ENCODE results near the gene GCNT4. TPM values are rescaled to one million over a fixed set of nuclear protein-coding genes. Genes with fewer than 3 reads are reported as not detected.

The GCNT4 gene
- polyA plus RNA-seq, 1 of the 3 experiments (the other 2 are of a cell fraction): 0.02 TPM

DNA sequence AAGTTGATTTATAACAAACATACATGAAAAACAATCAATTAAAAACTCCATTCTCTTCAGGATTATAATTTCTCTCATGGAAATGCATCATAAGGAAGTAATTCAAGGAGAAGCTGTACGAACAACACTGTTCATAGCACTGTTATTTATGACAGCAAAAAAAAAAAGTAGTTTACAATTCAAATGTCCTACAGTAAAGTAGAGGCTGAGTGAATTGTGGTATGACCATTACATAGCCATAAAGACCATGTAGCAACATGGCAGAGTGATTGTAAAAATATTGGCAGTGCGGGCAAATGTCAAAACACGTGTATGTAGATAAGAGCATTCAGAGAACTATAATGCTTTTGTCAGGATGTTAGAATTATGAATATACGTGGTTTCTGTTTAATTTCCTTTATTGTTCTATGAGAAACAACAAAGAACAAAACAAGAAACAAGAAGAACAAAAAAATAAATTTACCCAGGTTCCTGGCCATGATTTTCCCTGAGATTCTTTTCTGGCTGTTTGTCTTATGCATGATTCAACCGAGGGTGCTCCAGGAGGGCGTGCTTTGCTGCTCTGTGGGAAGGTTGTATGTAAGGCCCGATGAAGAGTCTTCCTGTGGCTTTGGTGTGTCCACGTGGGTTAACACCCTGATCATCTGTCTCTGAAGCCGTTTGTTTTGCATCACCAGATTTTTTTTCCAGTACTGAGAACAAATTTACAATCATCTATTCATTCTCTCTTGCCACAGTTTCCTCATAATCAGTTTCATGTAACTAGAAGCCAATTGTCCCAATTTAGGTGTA lies 28.8 kb downstream of the GCNT4 start:
- Histone ChIP-seq H3F3A (replicated peaks; ENCODE audit: insufficient read depth) (no peaks in the 10 kb centered on the region), H3K27me3 (ENCODE audit: insufficient read depth) (no peaks in the 10 kb centered on the region), H3K79me2 (ENCODE audit: insufficient read depth) (no peaks in the 10 kb centered on the region), H4K20me1 (ENCODE audit: insufficient read depth) (no peaks in the 10 kb centered on the region), H3K36me3 (replicated peaks in 1 of 2; ENCODE audit: control insufficient read depth in 1 of 2, insufficient read depth in 2 of 2, low read length in 1 of 2) (no peaks in the 10 kb centered on the region), H3K9me3 (no peaks in the 10 kb centered on the region), H3K4me3 (ENCODE audit: low read depth in 2 of 2, low read length in 1 of 2) (no peak overlapping the region), H3K4me2 (no peak overlapping the region), H3K9me2 (no peaks in the 10 kb centered on the region), H3K9ac (no peak overlapping the region), H3K4me1 (ENCODE audit: control insufficient read depth in 1 of 2, insufficient read depth in 2 of 2, low read depth in 1 of 2, low read length in 1 of 2) (no peaks in the 10 kb centered on the region), H2AFZ (ENCODE audit: low read depth) (no peak overlapping the region), H3K27ac (ENCODE audit: low read depth in 2 of 2, low read length in 1 of 2) (no peak overlapping the region)
- no peak for DNase-seq
- ChIA-PET POLR2A (no interaction called here), CTCF (no interaction called here)
- 52% methylated on average over 9 of the region's 9 CpGs for WGBS (ENCODE audit: low lambda C conversion rate)
- TF ChIP-seq GABPA (IDR thresholded peaks at IDR 0.05; ENCODE audit: low read depth) (no peak), GATA2 (CRISPR knock-in tag; IDR thresholded peaks at IDR 0.05) (no peak), SMC3 (IDR thresholded peaks at IDR 0.05; ENCODE audit: low read depth, low read length) (no peak), CTCF (IDR thresholded peaks at IDR 0.05) (no peak), SIN3A (IDR thresholded peaks at IDR 0.05; ENCODE audit: borderline replicate concordance, low read depth, low read length) (no peak), RAD21 (IDR thresholded peaks at IDR 0.05; ENCODE audit: low read length) (no peak), NRF1 (IDR thresholded peaks at IDR 0.05; ENCODE audit: low read depth, low read length) (no peak), RFX5 (IDR thresholded peaks at IDR 0.05; ENCODE audit: low read length) (no peak), TEAD4 (IDR thresholded peaks at IDR 0.05; ENCODE audit: borderline replicate concordance, insufficient read depth) (no peak), MEF2A (IDR thresholded peaks at IDR 0.05; ENCODE audit: borderline replicate concordance, low read depth) (no peak), MXI1 (IDR thresholded peaks at IDR 0.05; ENCODE audit: low read depth, low read length) (no peak), CHD2 (IDR thresholded peaks at IDR 0.05; ENCODE audit: low read length, partially characterized antibody) (no peak), TAF1 (IDR thresholded peaks at IDR 0.05; ENCODE audit: borderline replicate concordance, low read depth, low read length) (no peak), EZH2phosphoT487 (IDR thresholded peaks at IDR 0.05; ENCODE audit: borderline replicate concordance, low read depth) (no peak), RXRA (IDR thresholded peaks at IDR 0.05; ENCODE audit: borderline replicate concordance, low read depth) (no peak), FOXM1 (IDR thresholded peaks at IDR 0.05; ENCODE audit: low read depth) (no peak)
- TF ChIP-seq, protein P1, sequence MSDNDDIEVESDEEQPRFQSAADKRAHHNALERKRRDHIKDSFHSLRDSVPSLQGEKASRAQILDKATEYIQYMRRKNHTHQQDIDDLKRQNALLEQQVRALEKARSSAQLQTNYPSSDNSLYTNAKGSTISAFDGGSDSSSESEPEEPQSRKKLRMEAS (IDR thresholded peaks at IDR 0.05; ENCODE audit: low read depth): no peak
- TF ChIP-seq, protein P2, sequence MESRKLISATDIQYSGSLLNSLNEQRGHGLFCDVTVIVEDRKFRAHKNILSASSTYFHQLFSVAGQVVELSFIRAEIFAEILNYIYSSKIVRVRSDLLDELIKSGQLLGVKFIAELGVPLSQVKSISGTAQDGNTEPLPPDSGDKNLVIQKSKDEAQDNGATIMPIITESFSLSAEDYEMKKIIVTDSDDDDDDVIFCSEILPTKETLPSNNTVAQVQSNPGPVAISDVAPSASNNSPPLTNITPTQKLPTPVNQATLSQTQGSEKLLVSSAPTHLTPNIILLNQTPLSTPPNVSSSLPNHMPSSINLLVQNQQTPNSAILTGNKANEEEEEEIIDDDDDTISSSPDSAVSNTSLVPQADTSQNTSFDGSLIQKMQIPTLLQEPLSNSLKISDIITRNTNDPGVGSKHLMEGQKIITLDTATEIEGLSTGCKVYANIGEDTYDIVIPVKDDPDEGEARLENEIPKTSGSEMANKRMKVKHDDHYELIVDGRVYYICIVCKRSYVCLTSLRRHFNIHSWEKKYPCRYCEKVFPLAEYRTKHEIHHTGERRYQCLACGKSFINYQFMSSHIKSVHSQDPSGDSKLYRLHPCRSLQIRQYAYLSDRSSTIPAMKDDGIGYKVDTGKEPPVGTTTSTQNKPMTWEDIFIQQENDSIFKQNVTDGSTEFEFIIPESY (IDR thresholded peaks at IDR 0.05; ENCODE audit: borderline replicate concordance, low read depth): no peak
